HCT116 (cell line): ENCODE measurements around the gene OASL.

Experiments
- CEBPB ChIP-seq: IDR thresholded peaks from 2 replicates; pipeline ENCODE4 v1.6.1; 2012; ENCODE audit warnings: low read depth
- ELF1 ChIP-seq: IDR thresholded peaks from 2 replicates; pipeline ENCODE4 v1.6.1; 2012; ENCODE audit warnings: low read depth, borderline replicate concordance
- EZH2 ChIP-seq: fragments of 200-600 bp; sonication (generic); IDR thresholded peaks from 2 replicates; pipeline ENCODE4 v1.6.1; 2017; ENCODE audit warnings: antibody characterized with exemption, mixed run types
- EZH2phosphoT487 ChIP-seq: fragments of 200-600 bp; IDR thresholded peaks from 2 replicates; pipeline ENCODE4 v1.6.1; 2018; ENCODE audit warnings: antibody characterized with exemption, borderline replicate concordance
- JUND ChIP-seq: IDR thresholded peaks from 2 replicates; pipeline ENCODE4 v1.6.1; 2012
- POLR2A ChIP-seq: IDR thresholded peaks from 2 replicates; pipeline ENCODE4 v1.7.0; 2011; ENCODE audit warnings: borderline replicate concordance; ENCODE audit not compliant: insufficient read depth, insufficient read length; ENCODE audit errors: extremely low read depth
- POLR2AphosphoS5 ChIP-seq: IDR thresholded peaks from 2 replicates; pipeline ENCODE4 v1.6.1; 2011; ENCODE audit warnings: mild to moderate bottlenecking, low read depth, low read length, moderate library complexity
- RAD21 ChIP-seq: IDR thresholded peaks from 2 replicates; pipeline ENCODE4 v1.6.1; 2012; ENCODE audit warnings: low read depth, mild to moderate bottlenecking
- SIN3A ChIP-seq: IDR thresholded peaks from 2 replicates; pipeline ENCODE4 v1.6.1; 2012; ENCODE audit warnings: low read depth
- SP1 ChIP-seq: IDR thresholded peaks from 2 replicates; pipeline ENCODE4 v1.6.1; 2012; ENCODE audit warnings: low read depth
- ZNF274 ChIP-seq: fragments of 200-500 bp; sonication (Bioruptor generic); IDR thresholded peaks from 2 replicates; pipeline ENCODE4 v1.6.1; 2014; ENCODE audit warnings: mild to moderate bottlenecking, low read depth, low read length, inconsistent platforms
- TF ChIP-seq, protein P1 (sequence below), 3 experiments: fragments of 200-600 bp in 1 of 3; sonication (generic) in 1 of 3; IDR thresholded peaks in 2 of 3; conservative IDR thresholded peaks in 1 of 3; 2 replicates each; pipeline ENCODE4 v1.5.1; 2012 to 2017; ENCODE audit warnings: low read depth in 2 of 3, low read length in 2 of 3, antibody characterized with exemption in 1 of 3, borderline replicate concordance in 1 of 3, control low read depth in 1 of 3, mild to moderate bottlenecking in 1 of 3, mixed read lengths in 1 of 3, mixed run types in 1 of 3, moderate library complexity in 1 of 3; ENCODE audit not compliant: insufficient read depth in 1 of 3
- TF ChIP-seq, protein P2 (sequence below): IDR thresholded peaks from 2 replicates; pipeline ENCODE4 v1.6.1; 2012
- TF ChIP-seq, protein P3 (sequence below): IDR thresholded peaks from 2 replicates; pipeline ENCODE4 v1.6.1; 2012; ENCODE audit warnings: low read depth

DNA sequence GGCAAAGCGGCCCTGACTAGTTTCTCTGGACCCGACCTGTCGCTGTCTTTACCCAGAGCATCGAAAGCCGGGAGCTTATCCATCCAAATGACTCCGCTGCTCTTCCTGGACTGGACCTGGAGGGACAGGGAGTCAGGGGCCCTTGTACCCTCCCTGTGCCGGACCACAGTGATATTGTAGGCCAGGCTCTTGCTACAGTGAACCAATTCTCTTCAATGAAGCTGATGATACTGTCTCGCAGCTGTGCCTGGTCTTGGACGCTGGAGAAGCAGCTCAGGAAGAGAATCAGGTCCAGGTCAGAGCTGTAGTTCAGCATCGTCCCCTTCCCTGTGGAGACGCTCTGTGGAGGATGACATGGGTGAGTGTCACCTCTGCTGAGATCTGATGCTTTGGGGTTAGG is 14.7 kb upstream of the OASL start:
- TF ChIP-seq POLR2A (no peak), SIN3A (no peak), EZH2phosphoT487 (no peak), ZNF274 (no peak), RAD21 (no peak), SP1 (no peak), EZH2 (no peak), POLR2AphosphoS5 (no peak), JUND (no peak), ELF1 (no peak), CEBPB (no peak)
- TF ChIP-seq, protein P1, sequence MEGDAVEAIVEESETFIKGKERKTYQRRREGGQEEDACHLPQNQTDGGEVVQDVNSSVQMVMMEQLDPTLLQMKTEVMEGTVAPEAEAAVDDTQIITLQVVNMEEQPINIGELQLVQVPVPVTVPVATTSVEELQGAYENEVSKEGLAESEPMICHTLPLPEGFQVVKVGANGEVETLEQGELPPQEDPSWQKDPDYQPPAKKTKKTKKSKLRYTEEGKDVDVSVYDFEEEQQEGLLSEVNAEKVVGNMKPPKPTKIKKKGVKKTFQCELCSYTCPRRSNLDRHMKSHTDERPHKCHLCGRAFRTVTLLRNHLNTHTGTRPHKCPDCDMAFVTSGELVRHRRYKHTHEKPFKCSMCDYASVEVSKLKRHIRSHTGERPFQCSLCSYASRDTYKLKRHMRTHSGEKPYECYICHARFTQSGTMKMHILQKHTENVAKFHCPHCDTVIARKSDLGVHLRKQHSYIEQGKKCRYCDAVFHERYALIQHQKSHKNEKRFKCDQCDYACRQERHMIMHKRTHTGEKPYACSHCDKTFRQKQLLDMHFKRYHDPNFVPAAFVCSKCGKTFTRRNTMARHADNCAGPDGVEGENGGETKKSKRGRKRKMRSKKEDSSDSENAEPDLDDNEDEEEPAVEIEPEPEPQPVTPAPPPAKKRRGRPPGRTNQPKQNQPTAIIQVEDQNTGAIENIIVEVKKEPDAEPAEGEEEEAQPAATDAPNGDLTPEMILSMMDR (IDR thresholded peaks at IDR 0.05 in 2 of 3, conservative IDR thresholded peaks at IDR 0.05 in 1 of 3; ENCODE audit: borderline replicate concordance in 1 of 3, insufficient read depth in 1 of 3, low read depth in 2 of 3, low read length in 2 of 3): no peak
- TF ChIP-seq, protein P2, sequence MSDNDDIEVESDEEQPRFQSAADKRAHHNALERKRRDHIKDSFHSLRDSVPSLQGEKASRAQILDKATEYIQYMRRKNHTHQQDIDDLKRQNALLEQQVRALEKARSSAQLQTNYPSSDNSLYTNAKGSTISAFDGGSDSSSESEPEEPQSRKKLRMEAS: no peak
- TF ChIP-seq, protein P3, sequence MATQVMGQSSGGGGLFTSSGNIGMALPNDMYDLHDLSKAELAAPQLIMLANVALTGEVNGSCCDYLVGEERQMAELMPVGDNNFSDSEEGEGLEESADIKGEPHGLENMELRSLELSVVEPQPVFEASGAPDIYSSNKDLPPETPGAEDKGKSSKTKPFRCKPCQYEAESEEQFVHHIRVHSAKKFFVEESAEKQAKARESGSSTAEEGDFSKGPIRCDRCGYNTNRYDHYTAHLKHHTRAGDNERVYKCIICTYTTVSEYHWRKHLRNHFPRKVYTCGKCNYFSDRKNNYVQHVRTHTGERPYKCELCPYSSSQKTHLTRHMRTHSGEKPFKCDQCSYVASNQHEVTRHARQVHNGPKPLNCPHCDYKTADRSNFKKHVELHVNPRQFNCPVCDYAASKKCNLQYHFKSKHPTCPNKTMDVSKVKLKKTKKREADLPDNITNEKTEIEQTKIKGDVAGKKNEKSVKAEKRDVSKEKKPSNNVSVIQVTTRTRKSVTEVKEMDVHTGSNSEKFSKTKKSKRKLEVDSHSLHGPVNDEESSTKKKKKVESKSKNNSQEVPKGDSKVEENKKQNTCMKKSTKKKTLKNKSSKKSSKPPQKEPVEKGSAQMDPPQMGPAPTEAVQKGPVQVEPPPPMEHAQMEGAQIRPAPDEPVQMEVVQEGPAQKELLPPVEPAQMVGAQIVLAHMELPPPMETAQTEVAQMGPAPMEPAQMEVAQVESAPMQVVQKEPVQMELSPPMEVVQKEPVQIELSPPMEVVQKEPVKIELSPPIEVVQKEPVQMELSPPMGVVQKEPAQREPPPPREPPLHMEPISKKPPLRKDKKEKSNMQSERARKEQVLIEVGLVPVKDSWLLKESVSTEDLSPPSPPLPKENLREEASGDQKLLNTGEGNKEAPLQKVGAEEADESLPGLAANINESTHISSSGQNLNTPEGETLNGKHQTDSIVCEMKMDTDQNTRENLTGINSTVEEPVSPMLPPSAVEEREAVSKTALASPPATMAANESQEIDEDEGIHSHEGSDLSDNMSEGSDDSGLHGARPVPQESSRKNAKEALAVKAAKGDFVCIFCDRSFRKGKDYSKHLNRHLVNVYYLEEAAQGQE: no peak
